GM21528 (cell line): Measurements from ENCODE around the gene GULP1.
"Not testable (repeated sequence)": the region's sequence is repeated elsewhere in the genome, so short reads cannot be mapped to it uniquely, and the experiment has no call there.

ENCODE experiments used
- ATAC-seq: cut with Tn5 transposase; IDR thresholded peaks from one replicate; pipeline ENCODE4 v1.9.1; 2021; ENCODE audit warnings: mild to moderate bottlenecking, moderate library complexity; ENCODE audit not compliant: unreplicated experiment, low FRiP score

The GULP1 gene

DNA sequence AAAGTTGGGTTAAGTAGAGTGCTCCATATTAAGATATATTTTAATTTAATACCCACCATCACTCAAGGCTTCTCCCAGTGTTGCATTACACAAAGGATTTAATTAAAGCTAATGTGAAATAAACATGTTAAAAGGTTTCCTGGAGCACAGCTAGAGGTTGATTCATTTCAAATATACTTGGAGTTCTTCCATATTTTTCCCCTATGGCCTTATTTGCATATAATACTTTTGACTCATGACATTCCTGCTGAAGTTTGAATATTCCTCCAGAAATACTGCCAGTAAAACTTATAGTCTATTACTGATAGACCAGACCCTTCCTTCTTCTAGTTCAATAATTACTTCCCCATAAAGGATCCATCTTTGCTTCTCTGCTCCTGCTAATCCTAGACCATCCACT is 227.5 kb downstream of the GULP1 start:
- no peak for ATAC-seq

DNA sequence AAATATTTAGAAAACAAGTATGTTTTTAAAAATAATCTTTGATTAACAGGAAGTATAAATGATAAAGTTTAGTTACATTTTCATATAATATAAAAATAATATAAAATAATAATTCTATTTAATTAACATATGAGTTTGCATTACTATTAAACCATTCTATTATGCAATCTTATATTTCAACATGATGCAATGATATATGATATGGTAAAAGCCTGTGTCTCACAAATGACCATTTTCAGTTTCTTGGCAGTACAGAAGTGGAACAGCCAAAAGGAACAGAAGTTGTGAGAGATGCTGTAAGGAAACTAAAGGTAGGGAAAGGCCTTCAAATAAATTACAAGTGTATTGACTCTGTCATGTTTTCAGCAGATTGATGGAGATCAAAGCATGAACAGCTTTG is 230.8 kb downstream of the GULP1 start:
- ATAC-seq, result no peak

DNA sequence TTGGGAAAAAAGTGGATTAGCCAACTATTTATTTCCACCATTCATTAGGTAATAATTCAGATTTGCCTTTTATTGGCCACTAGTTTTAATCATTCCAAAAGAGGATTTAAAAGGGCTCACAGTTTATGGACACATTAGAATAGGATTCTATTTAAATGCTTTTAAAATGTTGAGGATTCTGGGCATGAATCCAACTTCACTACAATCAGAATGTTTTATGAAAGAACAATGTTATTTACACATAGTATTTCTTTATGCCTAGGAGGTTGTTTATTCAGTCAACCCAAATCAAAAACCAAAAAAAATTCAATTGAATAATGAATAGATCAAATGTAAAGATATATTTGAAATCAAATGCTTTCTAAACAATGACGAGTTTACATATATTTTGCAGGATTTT is 232.2 kb downstream of the GULP1 start:
- ATAC-seq, result no peak

DNA sequence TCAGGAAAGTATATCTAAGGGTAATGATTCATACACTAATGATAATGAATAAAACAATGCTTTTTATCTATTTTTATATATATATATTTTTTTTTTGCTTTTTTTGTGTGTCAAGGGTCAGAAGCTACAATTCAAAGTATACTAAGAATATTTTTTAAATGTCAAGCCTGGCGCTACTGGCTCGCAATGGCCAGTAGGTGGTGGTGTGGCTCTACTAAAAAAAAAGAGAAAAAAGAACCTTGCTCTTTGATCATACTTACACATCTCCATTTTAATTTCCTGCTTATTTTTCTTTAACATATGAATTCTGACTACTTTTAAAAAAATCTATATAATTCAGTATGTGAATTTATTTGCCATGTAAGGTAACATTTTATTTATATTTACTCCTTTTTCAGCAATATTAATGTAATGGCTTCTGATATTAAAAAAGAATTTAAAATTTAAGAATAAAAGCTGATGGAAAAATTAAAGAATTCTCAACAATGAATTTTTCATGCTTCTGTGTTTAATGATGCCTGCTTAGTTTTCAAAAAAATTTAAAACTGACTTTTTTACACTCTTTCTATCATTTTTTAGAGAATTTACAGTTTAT is 232.9 kb downstream of the GULP1 start:
- no peak for ATAC-seq

DNA sequence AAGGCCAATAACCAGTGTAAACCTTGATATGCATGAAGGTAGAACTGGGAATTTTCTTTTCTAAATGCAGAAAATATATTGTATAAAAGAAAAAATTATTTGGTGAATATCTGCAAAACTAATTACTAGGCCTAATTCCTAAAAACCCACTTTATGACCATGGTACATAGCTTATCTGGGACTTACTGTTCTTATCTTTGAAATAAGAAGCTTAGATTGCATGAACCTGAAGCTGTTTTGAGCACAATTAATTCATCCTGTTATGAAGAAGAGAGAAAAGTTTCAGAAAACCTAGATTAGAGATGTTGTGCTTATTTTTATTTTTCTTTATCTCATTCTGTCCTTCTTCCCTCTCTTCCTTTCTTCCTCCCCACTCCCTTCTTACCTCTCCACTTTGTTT is 235.0 kb downstream of the GULP1 start:
- no peak for ATAC-seq

DNA sequence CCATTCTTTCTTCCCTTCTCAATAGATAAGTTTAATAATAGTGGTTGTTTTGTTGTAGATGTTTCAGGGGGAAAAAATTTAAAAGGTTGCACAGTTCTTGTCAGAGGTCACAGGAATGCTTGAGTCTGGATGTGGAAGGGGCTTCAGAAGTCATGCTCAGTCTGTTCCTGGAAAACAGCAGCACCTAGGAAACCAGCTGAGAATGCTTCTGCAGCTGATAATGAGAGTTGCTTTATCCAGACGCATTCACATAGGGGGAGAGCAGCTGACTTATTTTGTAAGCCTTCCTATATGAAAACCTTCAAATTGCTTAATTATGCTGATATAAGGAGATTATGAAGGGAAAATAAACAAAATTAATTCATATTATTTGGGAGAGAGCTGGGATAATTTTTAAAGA is 235.5 kb downstream of the GULP1 start:
- no peak for ATAC-seq

DNA sequence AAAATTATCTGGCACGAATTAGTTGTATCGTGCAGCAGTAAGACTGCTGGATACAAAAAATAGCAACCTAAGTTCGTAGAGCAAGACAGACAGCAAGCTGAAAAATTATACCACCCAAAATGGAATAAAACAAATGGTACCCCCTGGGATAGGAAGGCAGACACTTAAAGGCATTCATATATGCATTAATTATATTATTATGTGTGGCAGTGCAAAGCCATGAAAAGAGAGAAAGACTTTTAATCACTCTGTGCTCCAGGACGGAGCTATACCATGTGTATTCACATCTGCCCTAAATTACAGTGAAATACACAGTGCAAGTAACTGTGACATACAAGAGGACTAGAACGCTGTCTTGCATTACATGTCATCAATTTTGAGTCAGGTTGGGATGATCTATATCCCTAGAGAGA is 235.9 kb downstream of the GULP1 start:
- no peak for ATAC-seq

DNA sequence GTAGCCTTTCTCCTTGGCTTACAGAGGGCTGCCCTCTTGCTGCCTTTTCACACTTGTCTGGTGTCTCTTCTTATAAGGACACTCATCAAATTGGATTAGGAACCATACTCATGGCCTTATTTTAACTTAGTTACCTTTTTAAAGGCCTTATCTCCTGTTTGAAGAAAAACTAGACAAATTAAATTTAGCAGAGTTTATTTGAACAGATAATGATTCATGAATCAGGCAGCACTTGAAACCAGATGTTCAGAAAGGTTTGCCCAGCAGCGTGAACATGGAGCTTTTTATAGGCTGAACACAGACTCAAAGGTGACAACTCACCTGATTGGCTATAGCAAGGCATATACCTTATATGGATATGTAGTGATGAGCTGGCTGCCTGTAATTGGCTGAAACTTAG is 238.0 kb downstream of the GULP1 start:
- no peak for ATAC-seq

DNA sequence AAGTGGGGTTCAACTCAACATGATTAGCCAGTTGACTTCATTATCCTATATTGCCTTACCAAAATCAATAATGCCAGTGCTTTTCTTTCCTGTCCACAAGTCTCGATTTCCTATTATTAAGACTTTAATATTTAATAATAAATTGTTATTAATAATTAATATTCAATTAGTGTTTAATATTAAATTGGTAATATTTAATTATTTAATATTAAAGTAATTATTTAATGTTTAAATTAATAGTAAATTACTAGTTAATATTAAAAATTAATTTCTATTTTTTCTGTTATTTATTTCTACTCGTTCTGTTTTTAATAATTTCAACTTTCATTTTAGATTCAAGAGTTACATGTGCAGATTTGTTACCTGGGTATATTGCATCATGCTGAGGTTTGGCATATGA is 243.2 kb downstream of the GULP1 start:
- no peak for ATAC-seq

DNA sequence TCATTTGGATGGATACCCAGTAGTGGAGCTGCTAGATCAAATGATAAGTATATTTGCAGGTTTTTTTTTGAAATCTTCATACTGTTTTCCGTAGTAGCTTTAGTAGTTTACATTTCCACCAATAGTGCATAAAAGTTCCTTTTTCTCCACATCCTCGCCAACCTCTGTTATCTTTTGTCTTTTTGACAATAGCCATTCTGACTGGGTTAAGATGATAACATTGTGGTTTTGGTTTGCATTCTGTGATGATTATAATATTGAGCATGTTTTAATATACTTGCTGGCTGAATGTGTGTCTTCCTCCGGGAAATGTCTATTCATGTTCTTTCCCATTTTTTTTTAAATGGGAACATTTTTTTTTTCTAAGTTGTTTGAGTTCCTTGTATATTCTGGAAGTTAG is 260.0 kb downstream of the GULP1 start:
- no peak for ATAC-seq

DNA sequence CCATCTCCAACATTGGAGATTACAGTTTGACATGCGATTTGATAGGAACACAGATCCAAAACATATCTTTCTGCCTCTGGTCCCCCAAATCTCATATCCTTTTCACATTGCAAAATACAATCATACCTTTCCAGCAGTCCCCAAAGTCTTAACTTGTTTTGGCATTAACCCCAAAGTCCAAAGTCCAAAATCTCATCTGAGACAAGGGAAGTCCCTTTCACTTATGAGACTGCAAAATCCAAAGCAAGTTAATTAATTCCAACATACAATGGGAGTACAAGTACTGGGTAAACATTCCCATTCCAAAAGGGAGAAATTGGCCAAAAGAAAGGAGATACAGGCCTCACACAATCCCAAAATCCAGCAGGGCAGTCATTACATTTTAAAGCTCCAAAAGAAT is 265.4 kb downstream of the GULP1 start:
- ATAC-seq, result no peak

DNA sequence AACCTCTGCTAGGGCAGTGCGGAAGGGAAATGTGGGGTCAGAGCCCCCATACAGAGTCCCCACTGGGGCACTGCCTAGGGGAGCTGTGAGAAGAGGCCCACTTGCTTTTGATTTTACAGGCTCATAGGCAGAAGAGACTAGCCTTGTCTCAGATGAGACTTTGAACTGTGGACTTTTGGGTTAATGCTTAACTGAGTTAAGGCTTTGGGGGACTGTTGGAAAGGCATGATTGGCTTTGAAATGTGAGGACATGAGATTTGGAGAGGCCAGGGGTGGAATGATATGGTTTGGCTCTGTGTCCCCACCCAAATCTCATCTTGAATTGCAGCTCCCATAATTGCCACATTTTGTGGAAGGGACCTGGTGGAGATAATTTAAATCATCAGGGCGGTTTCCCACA is 267.8 kb downstream of the GULP1 start:
- ATAC-seq, result not testable (repeated sequence)

DNA sequence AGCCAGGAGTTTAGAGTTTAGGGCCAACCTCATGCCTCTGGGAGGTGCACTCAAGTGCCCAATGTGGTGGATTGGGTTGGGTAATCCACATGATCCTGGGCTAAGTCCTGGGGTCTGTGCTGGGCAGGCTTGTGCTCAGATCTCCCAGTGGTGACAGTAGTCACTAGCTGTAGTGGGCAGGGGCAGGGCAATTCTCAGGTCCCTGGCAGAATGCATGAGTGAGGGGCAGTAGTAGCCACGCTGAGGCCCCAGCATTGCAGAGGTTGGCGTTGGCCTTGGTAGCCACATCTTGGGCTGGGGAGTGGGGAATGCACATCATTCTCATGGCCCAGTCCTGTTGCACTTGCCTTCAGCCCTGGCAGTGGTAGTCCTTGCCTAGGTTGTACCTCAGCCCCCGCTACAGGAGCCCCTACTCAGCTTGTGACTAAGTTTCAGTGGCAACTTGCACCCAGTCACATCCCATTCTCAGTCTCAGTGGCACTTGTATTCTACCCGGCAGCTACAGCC is 269.9 kb downstream of the GULP1 start:
- ATAC-seq, result no peak

DNA sequence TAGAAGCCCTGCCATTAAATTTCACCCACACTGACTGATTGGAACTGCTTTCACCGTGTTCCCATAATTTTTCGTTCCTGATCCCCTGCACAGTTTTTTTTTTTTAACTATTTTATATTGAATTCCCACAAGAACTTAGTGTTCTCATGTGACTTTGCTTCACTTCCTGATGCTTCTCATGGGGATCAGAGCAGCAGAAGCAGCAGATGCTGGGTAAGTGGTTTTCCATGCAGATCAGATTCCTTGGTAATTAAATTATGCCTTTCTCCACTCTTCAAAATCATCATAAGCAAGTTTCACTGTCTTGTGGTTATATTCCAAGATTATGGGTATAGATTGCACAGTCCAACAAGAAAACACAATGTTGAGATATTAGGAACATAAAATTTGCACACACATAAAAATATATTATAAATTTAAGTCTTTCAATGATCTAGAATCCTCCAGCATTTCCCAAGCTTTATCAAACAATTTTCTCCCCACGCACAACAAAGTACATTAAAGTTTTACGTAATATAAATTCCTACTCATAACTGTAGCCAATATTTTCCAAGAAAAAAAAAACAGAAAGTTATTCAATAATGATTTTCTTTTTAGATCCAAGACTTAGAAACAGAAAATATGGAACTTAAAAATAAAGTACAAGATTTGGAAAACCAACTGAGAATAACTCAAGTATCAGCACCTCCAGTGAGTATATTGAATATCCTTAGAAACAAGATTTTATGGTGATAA is 277.9 kb downstream of the GULP1 start:
- ATAC-seq, result no peak

DNA sequence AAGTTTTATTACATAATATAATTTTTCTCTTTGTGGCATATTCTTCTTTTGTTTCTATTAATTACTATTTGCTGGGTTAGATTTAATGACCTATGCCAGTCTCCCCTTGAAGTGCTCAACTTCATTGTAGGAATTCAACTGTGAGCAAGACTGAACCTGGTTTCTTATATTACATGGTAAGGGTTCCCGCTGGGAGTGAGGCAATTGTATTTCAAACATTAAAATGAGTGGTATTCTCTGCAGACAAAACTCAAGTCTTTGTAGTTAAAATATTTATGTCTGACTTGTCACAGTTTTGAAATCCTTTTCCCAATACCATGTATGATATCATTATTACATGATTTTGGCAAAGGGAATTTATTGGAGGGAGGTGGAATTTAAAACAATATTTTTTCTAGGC is 278.7 kb downstream of the GULP1 start:
- ATAC-seq, result no peak

DNA sequence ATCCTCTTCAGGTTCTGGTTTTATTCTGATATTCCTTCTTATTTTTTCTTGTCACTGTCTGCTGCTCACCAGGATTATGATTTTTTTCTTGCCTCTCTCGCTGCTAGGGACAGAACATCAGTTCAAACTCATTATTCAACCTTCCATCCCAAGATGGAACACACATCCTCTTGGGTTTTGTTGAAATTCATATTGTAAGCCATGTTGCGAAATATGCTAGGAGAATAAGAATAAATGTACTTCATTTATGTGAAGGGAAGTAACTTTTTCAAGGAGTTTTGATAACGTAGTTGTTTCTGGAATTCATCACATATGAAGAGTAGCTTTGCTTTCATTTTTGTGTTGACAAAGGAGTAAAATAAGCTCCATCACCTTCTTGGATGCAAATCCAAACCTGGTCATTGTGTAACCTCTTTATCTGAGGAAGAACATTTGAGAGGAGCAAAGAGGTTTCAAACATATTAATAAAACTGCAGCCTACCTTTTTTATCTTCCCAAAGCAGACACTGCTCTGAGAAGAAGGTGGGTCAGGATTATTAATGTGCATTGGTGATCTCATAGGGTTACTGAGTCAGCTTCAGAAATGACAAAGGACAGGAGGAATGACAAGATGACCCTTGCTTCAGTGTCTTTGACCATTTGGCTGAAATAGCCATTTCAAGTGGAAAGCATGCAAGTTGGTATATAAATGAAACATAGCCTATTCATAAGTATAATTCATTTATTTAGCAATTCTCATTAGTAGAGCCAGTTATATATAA is 280.0 kb downstream of the GULP1 start:
- no peak for ATAC-seq

DNA sequence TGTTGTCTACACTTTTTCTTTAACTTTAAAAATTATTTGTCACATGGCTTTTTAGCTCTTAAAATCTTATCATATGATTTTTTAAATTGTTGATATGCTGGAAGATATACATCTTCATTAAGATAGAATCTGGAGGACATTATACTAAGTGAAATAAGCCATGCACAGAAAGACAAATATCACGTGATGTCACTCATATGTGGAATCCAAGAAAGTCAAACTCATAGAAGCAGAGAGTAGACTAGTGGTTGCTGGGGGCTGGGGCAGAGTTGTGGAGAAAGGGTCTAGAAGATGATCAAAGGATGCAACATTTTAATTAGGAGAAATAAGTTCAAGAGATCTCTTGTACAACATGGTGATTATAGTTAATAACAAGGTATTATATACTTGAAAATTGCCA is 280.9 kb downstream of the GULP1 start:
- ATAC-seq, result no peak

DNA sequence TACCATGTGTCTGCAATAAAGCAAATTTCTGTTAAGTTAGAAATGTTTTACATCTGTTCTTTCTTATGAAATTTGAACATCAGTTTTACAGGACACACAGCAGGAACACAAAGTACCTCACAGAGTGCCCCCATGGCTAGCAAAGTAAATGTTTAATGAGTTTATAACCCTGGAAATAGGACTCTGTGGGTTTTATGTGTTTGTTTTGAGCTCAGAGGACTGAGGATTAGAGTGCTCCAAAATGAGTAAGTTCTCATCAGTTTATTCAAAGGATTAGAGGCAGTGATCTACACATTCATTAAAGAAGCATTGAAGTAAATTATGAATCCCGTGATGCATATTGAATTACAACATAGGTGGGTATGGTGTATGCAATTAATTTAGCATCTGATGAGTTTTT is 281.8 kb downstream of the GULP1 start:
- ATAC-seq, result no peak

DNA sequence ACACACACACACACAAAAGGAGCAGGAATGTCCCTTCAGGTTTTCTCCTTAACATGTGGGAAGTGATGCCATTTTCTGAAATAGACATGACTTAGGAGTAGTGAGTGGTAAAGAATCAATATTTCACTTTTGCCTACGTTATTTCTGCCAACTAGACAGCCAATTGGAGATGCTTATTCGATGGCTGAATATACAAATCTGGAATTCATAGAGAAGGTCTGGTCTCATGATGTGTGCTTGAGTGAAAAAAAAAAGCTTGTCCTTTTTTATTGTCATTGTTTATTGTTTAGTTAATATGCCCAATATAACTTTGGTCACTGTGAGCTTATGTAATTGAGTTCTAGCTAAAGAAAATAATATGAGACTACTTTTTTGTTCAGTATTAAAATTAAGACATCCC is 284.3 kb downstream of the GULP1 start:
- ATAC-seq, result no peak

DNA sequence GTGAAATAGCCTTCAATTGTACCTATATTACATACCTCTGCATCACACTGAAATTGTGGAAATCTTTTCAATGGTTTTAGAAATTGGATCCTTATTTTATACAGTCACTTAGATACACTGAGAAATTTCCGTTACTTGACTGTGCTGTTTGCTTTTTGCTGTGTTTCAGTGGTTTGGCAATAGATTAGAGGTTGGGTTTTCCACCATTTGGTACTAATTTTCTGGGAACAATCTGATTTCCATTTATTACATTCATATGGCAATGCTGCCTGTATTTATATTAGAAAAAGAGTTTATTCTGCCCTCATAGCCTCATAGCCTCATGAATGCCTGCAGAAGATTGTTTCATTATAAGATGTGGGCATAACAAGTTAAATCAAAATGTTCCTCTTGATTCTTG is 285.0 kb downstream of the GULP1 start:
- no peak for ATAC-seq

DNA sequence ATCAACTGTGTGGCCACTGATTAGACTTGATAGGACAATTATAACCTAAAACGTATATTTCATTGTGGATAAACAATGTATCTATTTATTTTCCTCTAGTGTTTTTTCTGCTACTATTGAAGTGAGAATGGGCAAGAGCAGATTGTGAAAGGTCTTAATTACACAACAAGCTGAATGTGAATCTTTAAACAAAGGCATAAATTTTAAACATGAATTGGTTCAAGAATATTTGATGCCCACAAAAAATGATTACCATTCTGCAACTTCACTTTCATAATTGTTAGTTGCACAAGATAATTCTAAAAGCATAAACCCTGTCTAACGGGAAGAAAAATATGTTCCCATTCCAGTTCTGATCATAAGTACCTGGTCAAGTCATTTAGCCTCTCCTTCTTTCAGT is 285.6 kb downstream of the GULP1 start:
- no peak for ATAC-seq

DNA sequence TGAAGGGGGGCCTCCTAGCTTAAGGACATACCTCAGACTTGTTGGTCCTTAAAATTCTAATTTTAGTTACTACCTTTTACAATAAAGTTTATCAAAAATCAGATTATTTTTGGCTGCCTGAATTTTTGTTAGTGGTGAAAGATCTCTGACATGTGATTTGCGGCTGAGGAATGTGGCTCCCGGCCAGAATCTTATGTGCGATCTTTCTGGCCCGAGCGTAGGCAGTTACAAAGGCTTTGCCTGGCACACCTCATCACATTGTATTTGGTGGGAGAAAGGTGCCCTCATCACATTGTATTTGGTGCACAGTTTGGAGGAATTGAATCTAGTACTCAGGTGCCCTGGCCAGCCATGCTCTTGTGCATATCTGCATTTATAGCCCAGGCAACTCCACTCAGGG is 289.1 kb downstream of the GULP1 start:
- no peak for ATAC-seq
